CD4-positive, alpha-beta T cell treated with Interleukin-6 for 4 hours (primary cell): ENCODE measurements around the gene CADPS2.
"Not testable (repeated sequence)": the region's sequence is repeated elsewhere in the genome, so short reads cannot be mapped to it uniquely, and the experiment has no call there.

Experiments used
- DNase-seq: peaks from one replicate; pipeline ENCODE4 v3.0.0-alpha.2; 2020; ENCODE audit warnings: mixed read lengths

CADPS2 gene

DNA sequence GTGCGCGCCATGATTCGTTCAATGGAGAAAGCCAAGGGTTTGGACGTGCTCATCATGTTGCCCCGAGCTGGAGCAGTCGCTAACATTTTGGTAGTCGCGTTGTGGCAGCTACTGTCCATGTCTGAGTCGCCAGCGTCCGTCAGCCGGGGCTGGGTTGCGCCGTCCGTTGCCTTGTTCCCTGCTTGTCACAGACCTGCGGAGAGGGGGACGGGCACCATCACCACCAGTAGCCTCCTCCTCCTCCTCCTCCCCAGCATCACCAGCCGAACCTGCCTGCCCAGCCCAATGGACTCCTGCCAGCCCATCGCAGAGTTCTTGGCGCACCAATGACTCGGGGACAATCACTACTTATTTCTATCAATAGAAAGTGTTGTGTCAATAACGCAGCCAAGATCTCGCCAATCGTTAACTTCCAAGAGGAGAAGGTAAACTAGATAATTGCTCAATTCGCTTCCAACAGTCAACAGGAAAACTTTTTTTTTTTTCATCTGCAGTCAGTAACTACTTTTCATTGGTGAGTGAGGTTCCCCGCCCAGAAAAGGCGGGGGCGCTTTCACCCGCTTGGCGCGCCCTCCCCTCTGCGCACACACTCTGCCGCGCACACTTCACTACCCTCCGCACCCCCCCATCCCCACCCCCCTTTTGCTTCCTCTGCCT, 581.8 kb downstream of the CADPS2 start, which contains the start of gene FEZF1:
Gene FEZF1, minus strand, starts transcription at position 432 of the 657 bp plus-strand sequence. Its CDS starts 313 bp downstream, at position 119.
- DNase-seq, result no peak

DNA sequence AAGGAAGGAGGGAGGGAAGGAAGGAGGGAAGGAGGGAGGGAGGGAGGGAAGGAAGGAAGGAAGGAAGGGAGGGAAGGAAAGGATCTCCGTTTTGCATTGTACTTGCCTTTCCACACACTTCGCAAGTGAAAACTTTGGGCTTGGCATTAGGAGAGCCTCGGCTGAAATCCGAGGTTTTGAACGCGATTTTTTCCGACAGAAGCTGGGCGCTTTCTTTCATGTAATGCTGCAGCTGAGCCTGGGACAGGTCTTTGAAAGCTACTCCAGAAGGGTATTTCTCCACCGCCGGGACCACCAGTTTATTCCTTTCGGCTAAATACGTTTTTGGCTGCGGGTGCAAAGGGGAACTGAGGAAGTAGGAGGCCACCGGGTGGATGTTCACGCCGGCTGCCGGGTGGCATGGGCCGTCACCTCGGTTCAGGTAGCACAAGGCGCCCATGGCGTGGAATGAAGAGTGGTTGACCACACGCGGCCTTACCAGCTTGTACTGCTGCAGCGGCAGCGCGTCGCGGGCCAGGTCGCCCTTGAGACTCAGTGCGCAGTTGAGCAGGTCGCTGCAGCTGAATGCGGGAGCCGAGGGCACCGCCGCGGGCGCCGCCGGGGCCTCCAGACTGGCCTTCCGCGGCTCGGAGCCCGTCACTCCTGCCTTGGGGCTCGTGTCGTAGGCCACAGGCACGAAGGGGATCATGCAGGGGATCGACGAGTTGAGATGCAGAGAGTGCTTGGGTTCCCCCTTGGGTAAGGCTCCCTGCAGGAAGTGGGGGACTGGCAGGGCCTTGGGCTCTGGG, 582.5 kb downstream of the CADPS2 start:
- no peak for DNase-seq

DNA sequence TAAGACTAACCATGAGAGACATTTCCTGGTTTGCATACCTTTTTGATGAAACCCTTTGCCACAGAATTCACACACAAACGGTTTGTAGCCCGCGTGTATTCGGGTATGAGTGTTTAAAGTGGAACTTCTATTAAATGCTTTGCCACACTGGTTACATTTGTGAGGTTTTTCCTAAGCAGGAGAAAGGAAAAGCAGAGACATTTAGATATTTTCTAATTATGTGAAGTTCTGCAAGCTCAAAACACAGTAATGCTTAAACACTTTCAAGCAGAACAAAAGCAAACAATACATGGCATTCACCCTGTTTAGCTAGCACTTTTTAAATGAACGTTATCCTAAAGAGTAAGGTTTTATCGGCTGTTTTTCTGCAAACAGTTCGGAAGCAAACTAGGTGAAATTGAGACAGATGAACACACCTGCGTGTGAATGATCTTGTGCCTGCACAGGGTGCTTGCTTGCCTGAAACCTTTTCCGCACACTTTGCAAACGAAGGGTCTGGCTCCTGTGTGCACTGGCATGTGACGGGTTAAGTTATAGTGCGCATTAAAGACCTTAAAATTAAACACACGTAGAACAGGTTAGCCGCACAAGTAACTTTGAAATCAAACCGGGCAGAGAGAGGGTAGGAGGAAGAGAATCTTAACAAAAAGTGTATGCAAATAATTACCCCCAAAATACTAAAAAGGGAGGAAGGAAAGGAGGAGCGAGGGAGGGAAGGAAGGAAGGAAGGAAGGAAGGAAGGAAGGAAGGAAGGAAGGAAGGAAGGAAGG, 583.3 kb downstream of the CADPS2 start:
- DNase-seq, result no peak

DNA sequence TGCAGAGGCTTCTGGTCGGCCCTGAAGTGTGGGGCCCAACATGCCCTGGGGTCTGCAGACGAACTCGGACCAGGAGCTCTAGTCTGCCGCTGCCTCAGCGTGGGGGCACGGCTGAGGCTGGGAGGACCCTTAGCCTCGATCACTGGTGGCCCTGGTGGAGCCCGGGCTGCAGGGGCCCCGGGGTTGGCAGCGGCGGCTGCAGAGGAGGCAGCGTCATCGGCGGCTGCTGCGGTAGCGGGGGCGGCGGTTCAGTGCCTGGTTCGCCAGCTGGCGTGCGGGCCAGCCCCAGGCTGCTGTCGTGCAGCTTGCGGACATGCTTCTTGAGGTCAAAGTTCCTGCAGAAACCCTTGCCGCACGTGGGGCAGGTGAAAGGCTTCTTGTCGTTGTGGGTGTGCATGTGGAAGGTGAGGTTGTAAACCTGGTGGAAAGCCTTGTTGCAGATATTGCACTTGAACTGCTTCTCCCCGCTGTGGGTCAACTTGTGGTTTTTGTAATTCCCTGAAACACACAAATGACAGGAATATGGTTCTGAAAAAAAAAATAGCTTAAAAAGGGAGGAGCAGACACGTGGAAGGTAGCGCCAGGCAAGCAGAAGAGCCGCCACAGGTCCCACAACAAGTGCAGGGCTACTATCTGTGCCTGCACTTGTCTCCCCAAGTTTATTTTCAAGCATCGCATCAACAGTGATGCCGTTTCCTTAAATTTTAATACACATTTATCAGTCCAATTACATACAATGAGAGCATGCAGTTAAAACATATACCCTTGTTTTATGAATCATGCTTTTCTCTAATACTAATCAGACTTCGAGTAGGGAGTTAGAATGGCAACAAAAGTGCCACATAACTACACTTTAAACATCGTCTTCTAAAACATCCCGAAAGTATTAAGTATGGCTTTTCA, 584.2 kb downstream of the CADPS2 start:
- DNase-seq, result no peak

DNA sequence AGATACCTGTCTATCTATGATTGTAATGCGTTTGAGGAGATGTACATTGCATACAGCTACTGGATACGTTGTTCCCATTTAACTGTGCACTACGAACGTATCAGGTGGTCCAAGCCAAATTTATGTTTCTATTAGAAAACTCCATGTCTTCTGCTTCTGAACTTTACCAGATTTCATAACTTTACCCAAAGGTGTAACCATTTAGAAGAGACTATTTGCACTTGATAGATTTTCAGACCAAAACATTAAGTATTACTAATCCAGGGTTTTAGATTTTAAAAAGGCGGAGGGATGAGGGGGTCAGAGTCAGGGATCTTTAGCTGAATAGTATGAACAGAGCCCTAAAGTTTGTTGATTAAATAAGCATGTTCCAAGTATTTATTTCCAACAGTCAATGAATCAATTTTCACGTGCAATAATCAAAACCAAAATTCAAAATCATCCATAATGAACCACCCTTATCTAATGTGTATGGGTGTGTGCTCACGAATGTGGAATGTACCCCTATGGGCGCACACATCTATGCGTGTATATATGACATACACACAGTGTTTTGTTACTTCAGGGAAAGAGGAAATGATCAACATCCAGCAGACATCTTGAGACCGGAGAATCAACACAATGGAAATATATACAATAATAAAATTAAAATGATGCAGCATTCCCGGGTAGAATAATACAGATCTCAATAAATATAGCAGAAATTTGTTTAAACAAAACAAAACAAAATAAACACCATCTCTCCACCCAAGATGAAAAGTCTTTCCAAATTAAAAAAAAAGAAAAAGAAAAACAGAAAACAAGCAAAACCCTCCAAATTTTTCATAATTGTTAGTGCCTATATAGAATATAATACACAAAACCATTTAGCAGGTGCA, 585.1 kb downstream of the CADPS2 start:
- DNase-seq, result no peak

DNA sequence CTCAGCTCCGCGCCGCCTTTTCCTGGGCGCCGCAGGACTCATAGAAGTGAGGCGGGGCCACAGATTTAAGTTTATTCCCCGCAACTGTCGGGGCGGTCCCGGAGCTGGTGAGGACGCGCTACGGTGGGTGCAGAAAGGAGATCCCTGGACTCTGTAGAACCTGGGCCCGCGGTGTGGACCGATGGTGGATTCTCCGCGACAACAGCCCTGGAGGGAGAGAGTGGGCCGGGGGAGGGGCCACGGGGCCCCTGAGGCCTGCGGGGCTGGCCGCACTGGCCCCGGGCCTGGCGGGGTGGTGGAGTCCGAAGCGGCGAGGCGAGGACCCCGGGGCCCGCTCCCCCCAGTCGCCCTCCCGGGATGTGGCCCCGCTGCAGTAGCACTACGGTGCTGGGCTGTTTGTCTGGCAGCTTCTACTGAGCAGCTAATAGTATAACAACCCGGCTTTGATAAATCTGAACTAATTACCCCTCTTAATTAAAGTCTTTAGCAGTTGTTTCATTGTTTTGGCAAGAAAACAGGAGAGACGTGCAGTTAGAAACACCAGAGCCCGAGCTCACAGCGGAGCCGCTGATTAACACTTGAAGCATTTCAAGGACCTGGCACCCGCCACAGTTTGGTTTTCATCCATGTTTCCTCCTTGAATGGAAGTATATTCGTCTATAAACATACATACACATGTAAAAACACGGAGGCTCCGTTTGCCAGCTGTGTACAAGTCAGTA, 585.9 kb downstream of the CADPS2 start:
- DNase-seq, result no peak

DNA sequence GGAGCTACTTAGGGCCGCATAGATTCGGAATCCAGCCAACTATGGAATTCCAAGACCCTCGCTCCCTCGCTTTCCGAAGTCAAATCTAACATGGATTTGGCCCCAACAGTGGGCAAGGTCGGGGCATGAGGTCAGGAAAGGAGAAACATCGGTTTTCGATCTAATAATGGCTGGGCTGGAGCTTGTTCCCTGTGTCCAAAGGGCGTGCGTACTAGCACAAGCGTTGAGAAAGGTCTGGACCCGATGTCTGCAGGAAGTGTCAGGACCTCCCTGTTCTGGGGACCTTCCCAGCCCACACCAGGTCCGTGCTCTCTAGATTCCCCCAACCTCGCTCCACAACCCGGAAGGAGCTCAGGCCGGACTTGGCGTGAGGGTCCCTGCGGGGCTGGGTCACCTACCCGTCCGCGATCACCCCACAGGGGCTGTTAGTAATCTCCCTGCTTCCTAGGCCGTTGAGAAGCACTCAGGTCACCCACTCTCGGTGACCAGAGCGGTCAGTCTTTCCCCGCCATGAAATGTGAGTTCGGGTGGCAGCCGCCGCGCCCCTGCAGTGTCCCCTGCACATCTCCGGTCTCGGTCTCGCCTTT, 586.5 kb downstream of the CADPS2 start:
- no peak for DNase-seq

DNA sequence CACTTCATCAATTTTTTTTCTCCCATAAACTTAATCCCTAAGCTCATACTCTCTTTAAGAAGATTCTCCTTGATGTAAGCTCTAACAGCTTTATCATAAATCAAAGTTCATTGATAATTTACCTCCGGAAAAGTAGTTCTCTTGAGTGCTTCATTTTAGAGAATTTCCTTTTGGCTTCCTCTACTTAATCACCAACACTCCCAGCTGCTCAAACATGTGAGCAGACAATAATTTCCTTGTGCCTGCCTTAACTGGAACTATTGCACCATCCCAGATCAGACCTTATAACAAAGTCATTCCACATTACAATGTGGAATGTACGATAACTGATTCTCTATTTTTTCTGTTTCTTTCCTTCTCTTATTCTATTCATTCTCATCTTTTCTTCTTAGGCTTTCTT, 587.6 kb downstream of the CADPS2 start:
- DNase-seq, result no peak

DNA sequence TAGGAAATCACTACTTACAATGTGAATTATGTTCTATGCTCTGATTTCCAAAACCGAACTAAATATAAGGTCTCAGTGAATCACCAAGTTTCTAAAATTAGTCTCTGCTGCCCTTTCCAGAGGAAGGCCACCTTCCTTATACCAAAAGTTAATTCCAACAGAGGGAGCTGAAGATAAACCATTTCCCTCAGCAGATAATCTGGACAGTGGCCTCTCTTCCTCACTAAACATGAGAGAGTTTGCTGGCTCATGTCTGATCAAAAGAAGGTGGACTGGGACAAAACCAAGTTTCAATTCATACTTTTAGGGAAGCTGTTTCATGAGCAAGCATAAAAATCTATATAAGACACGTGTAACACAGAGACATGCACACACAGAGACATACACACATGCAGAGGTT, 588.1 kb downstream of the CADPS2 start:
- DNase-seq, result no peak

DNA sequence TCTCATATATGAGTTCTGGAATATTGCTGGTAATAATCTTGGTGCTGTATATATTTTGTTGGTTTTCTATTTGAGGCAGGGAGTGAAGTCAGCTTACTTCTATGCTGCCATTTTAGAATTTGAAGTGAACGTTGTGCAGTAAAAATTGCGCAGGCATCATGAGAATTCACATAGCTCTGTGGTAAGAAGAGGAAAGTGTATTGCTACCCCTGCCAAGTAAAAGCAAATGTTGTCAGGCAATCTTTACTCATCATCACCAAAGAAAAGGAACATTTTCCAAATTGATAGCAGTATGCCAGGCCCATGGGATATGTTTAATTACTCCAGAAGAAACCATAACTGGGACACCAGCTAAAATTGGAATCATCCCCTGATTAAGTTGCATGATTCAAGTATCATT, 595.1 kb downstream of the CADPS2 start:
- DNase-seq, result no peak

DNA sequence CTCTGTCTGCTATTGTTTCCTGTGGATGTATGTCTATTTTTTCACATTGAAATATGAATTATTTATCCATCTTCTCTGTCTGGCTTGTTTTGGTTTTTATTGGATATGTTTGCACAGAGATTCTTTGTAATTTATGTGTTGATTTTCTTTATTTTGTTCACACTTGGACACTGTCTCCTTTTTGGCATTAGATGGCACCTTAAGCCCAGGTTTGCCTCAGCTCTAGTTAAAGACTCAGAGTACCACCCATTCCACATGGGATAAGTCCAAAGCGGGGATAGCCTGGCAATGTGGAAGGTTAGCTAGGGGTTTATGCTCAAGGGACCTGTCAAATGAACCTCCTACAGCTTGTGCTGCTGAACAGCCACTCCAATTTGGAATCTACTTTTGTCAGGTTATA, 595.8 kb downstream of the CADPS2 start:
- no peak for DNase-seq

DNA sequence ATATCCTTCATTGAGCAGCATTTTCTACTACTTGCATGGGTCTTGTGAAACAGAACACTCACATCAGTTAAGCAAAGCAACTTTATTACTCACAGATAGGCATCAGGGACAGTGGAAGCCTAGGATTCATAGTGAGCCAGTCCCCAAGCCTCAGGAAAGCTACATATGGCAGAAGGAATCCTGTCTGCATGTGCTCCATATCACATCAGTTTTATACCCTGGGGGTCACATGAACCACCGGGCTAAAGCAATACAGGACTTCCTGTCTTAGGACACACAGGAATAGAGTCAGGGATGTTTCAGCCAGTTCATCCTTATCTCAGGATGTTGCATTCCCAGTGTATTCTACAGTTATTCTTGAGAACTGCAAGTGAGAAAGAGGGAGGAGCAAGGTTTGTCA, 596.8 kb downstream of the CADPS2 start:
- DNase-seq, result no peak

DNA sequence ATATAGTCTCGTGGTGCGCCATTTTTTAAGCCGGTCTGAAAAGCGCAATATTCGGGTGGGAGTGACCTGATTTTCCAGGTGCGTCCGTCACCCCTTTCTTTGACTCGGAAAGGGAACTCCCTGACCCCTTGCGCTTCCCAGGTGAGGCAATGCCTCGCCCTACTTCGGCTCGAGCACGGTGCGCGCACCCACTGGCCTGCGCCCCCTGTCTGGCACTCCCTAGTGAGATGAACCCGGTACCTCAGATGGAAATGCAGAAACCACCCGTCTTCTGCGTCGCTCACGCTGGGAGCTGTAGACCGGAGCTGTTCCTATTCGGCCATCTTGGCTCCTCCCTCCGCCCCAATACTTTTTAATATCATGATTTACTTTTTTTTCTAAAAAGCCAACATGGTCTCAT, 601.7 kb downstream of the CADPS2 start:
- not testable (repeated sequence) for DNase-seq

DNA sequence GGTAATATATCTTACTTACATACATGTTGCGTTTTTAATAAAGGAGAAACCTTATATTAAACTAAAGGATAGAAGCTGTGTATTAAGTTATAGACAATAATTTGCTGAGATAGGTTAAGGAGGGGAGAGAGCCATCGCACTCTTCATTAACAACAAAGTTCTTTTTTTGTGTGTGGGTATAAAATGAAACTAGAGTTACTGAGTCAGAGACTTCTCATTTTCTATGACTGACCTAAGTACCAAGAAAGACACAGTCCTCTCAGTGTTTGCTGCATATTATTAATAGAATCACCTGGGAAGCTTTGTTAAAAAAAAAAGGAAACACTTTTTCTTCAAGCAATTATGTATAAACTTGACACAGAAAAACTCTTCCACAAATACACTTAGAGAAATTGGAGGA, 613.1 kb downstream of the CADPS2 start:
- DNase-seq, result no peak

DNA sequence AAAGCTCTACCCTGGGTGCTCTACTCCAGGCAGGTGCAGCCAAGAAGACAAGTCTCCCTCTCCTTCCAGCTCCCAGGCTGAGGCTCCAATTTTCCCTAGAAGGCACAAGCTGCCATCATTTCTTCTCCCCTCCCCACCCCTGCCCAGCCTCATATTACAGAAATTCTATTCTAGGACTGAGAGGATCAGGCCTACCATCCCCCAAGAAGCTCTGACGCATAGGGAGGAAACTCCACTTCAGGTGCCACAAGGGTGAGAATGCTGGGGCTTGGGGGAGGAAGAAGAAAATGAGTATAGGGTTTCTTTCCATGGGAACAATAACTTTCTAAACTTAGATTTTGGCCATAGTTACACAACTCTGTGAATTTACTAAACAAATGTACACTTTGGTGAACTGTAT, 617.0 kb downstream of the CADPS2 start:
- DNase-seq, result no peak
